Mucosa of descending colon (tissue), 3 donors: ENCODE data around the gene PTK7. TPM values are rescaled to one million over a fixed set of nuclear protein-coding genes. Genes with fewer than 3 reads are reported as not detected.
A peak's percentile ranks its signal among the peaks of the same experiment; 100 is the strongest.

Experiments
- ATAC-seq: fragments of 200-7000 bp; cut with Tn5 transposase; one replicate; pipeline ENCODE4 v1.9.1; 2020; ENCODE audit warnings: mild to moderate bottlenecking, moderate library complexity
- DNase-seq, 3 donors: peaks; one replicate each; pipeline ENCODE4 v3.0.0-alpha.2; 2020
- H3K36me3 ChIP-seq: fragments of 200-600 bp; one replicate; pipeline ENCODE4 v1.8.0; 2021; ENCODE audit warnings: low read depth, mild to moderate bottlenecking
- H3K4me1 ChIP-seq: fragments of 200-600 bp; one replicate; pipeline ENCODE4 v1.8.0; 2021; ENCODE audit warnings: low read depth, mild to moderate bottlenecking
- H3K4me3 ChIP-seq: fragments of 200-600 bp; one replicate; pipeline ENCODE4 v1.8.0; 2021; ENCODE audit warnings: mild to moderate bottlenecking
- H3K9me3 ChIP-seq: fragments of 200-600 bp; one replicate; pipeline ENCODE4 v1.8.0; 2021; ENCODE audit warnings: mild to moderate bottlenecking
- intact Hi-C, 2 donors: fragments of 100-400 bp; cut with DNase I in 1 of 2; cut with micrococcal nuclease in 1 of 2; formaldehyde crosslinking; loops; one replicate each; pipeline versions ENCODE4 v1.11.0 to v1.11.1; 2022; cut with DNase I, micrococcal nuclease
- total RNA-seq, 3 donors: library from RNA; stranded (reverse); fragmentation: NEBNext Ultra II Directional in 2 of 3; extraction: Animal tissue kit (Norgen Biotek cat#: 25700) in 2 of 3; gene quantifications; one replicate each; pipeline versions ENCODE4 v1.2.1 to v1.2.4, GENCODE V29; 2021 to 2023
- TF ChIP-seq, protein P1 (sequence below): fragments of 200-600 bp; IDR thresholded peaks from one replicate; pipeline ENCODE4 v1.8.0; 2022; ENCODE audit warnings: antibody characterized with exemption, mild to moderate bottlenecking
- donor health status: DM: no; HTN: no; CAD: no; lungs with moderate emphysema.
- donor health status: DM: no; HTN: no; CAD: no.
- donor health status: DM: no; HTN: yes; CAD: no.

The PTK7 gene
- total RNA-seq, 3 donors from 2014 or later: 8.3 to 12.9 (median 9.4) TPM

GRCh38 chr6:43062818-43063217 lies 13.3 kb upstream of the PTK7 start:
- Histone ChIP-seq H3K36me3 (no peaks in the 10 kb centered on the region), H3K4me3 (no peak overlapping the region), H3K9me3 (no peaks in the 10 kb centered on the region), H3K4me1 (peaks cover 15% of the 10 kb centered on the region)
- ATAC-seq (no peak), DNase-seq (peak in 1 of 3 donors; percentile 48)
- TF ChIP-seq, protein P1, sequence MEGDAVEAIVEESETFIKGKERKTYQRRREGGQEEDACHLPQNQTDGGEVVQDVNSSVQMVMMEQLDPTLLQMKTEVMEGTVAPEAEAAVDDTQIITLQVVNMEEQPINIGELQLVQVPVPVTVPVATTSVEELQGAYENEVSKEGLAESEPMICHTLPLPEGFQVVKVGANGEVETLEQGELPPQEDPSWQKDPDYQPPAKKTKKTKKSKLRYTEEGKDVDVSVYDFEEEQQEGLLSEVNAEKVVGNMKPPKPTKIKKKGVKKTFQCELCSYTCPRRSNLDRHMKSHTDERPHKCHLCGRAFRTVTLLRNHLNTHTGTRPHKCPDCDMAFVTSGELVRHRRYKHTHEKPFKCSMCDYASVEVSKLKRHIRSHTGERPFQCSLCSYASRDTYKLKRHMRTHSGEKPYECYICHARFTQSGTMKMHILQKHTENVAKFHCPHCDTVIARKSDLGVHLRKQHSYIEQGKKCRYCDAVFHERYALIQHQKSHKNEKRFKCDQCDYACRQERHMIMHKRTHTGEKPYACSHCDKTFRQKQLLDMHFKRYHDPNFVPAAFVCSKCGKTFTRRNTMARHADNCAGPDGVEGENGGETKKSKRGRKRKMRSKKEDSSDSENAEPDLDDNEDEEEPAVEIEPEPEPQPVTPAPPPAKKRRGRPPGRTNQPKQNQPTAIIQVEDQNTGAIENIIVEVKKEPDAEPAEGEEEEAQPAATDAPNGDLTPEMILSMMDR: no peak
- intact Hi-C loops: no loop called here

DNA sequence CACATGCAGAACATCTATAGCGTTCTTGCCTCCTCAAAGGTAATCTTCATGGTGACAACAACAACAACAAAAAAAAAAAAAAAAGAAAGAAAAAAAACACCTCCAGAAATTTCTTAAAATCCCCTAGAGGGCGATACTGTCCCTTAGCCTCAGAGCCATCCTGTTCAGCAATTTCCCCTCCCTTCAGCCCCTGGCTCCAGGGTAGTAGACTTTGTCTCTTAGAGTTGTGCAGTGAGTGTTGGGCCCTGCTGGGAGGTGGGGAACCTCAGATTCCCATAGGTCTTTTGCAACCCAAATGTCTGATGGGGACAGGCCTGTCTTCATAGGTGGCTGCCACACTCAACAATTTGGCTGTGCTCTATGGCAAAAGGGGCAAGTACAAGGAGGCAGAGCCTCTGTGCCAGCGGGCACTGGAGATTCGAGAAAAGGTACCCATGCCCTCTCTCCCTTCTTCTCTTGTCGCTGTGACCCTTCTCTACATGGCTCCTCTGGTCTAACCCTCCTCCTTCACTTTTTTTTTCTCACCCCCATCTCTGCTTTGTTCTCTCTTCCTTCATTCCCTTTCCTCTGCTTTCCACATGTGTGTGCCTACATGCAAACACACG lies 6.0 kb upstream of the PTK7 start:
- no peaks in the 10 kb centered on the region for H3K4me1 ChIP-seq
- H3K4me3 ChIP-seq: no peak overlapping the region
- DNase-seq: peak in 1 of 3 donors; percentile 7
- no peaks in the 10 kb centered on the region for H3K9me3 ChIP-seq
- ATAC-seq: peak; percentile 62
- TF ChIP-seq, protein P1: no peak
- H3K36me3 ChIP-seq: no peaks in the 10 kb centered on the region
- intact Hi-C loops: no loop called here

DNA sequence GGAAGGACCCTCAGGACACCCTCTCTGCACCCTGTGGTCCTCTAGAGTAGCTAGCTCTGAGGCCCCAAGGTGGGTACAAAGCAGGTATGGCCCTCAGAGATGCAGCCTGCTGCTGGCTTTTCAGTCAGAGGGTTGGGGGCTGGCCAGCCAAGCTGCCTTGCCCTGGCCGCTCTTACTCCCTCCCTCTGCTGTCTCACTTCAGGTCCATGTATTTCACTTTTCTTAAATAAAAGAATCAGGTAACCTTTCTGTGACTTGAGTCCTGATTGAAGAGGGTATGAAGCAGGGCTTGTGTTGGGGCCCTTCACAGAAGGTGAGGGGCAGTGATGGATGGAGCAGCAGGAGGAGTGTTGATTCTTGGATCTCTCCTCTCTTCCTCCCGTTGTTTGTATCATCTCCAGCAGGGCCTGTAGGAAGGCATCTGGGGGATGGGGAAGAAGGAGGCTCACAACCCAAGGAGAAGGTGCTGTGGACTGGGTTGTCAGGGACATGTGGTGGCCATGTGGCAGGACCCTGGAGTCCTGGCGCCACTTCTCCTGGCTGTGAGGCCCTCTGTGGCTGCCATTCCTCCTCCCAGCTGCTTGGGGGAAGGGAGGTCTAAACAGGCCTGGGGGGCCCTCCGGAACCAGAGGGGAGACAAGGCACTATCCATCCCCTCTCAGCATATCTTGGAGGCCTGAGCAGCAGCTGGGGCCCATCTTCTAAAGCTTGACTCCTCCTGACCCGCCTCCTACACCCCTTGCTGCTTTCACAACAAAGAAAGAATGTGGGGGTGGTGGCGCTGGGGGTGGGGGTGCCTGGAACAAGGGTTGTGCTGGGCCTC lies 1.1 kb upstream of the PTK7 start:
- DNase-seq: no peak
- intact Hi-C loops: no loop called here

DNA sequence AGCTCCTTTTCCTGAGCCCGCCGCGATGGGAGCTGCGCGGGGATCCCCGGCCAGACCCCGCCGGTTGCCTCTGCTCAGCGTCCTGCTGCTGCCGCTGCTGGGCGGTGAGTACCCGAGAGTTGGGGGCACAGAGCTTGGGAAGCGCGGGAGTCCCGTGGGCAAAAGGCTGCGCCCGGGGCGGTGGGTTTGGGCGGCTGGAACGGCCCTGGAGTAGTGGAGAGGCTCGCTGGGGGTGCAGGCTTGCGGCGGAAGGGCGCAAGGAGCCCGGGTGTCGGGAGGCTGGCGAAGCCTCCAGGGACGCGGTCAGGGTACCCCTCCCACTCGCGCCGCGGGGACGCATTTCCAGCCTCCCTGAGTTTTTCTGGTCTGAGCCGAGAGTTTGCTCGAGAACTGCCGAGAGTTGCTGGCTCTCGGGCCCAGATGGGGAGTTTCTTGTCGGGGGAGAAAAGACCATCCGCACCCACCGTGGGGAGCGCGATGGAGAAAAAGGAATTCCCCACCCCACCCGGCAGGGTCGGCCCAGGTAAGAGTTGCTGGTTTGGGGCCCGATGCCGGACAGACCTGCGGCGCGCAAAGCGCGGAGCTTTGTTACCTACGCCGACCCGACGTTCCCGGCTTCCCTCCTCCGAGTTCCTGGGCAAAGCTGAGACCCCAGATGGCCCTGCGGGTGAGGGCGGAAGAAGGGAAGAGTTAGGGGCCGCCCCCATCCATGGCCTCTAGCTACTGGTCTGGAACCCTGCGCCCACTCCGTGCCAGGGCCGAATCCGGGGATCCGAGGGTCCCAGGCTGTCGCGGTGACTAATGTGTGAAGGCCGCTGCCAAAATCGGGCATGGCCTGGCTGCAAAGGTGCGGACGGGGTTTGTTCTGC lies 584 bp downstream of the PTK7 start:
- peak in 2 of 3 donors; percentile 23 to 44 for DNase-seq
- intact Hi-C loops: no loop called here
- ATAC-seq: peak; percentile 58
- Histone ChIP-seq H3K9me3 (no peaks in the 10 kb centered on the region), H3K4me1 (peaks cover 9% of the 10 kb centered on the region), H3K36me3 (no peaks in the 10 kb centered on the region), H3K4me3 (peak overlapping the region; percentile 30)
- TF ChIP-seq, protein P1: no peak

More for the DNA sequence above, 1.1 kb upstream of the PTK7 start:
- Histone ChIP-seq H3K4me1 (peaks cover 9% of the 10 kb centered on the region), H3K4me3 (no peak overlapping the region), H3K9me3 (no peaks in the 10 kb centered on the region), H3K36me3 (no peaks in the 10 kb centered on the region)
- TF ChIP-seq, protein P1: no peak
- ATAC-seq: no peak

DNA sequence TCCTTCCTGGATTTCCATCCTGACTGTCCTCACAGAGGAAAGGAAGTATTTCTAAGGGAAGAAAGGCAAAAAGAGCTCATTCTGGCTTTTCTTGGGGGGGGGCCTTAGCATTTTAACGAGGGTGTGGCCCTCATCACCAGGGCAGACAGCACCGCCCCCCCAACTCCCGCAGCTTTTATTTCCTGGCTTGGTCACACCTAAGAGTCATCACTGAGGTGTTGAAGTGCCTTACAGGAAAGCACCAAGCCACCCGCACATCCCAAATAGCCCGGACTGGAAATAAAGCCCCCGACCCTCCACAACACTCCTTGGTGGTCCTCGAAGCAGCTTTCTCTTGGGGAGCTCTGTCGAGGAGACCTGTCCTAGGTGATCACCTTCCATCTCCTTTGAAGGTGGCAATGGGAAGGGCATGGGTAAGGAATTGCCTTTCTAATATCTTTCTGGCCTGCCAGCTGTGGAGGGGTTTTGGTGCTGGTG lies 1.3 kb downstream of the PTK7 start:
- TF ChIP-seq, protein P1: no peak
- intact Hi-C loops: no loop called here
- no peak for DNase-seq
- Histone ChIP-seq H3K4me1 (peaks cover 9% of the 10 kb centered on the region), H3K36me3 (no peaks in the 10 kb centered on the region), H3K9me3 (no peaks in the 10 kb centered on the region), H3K4me3 (no peak overlapping the region)
- ATAC-seq: peak; percentile 7
